ENCODE measurements around the gene DTX2.
"Not testable (repeated sequence)": the region's sequence is repeated elsewhere in the genome, so short reads cannot be mapped to it uniquely, and the experiment has no call there.

- not testable (repeated sequence) for TF ChIP-seq CTCF (IDR thresholded peaks at IDR 0.05); EZH2 (IDR thresholded peaks at IDR 0.05; ENCODE audit: borderline replicate concordance, insufficient read depth, low read depth, low read length, poor library complexity, severe bottlenecking)
These were observed 11.6 kb downstream of the DTX2 start for GRCh38 chr7:76473097-76473496.

All from B cell (primary cell).